ENCODE measurements around the gene SFXN3. TPM values are rescaled to one million over a fixed set of nuclear protein-coding genes. Genes with fewer than 3 reads are reported as not detected.

SFXN3 gene
- total and polyA plus RNA-seq, 2 of the 13 experiments (the other 11 are each of a cell fraction or from before 2014, with no cell fraction given), result 16.8 to 71.5 TPM

- TF ChIP-seq, protein P1, sequence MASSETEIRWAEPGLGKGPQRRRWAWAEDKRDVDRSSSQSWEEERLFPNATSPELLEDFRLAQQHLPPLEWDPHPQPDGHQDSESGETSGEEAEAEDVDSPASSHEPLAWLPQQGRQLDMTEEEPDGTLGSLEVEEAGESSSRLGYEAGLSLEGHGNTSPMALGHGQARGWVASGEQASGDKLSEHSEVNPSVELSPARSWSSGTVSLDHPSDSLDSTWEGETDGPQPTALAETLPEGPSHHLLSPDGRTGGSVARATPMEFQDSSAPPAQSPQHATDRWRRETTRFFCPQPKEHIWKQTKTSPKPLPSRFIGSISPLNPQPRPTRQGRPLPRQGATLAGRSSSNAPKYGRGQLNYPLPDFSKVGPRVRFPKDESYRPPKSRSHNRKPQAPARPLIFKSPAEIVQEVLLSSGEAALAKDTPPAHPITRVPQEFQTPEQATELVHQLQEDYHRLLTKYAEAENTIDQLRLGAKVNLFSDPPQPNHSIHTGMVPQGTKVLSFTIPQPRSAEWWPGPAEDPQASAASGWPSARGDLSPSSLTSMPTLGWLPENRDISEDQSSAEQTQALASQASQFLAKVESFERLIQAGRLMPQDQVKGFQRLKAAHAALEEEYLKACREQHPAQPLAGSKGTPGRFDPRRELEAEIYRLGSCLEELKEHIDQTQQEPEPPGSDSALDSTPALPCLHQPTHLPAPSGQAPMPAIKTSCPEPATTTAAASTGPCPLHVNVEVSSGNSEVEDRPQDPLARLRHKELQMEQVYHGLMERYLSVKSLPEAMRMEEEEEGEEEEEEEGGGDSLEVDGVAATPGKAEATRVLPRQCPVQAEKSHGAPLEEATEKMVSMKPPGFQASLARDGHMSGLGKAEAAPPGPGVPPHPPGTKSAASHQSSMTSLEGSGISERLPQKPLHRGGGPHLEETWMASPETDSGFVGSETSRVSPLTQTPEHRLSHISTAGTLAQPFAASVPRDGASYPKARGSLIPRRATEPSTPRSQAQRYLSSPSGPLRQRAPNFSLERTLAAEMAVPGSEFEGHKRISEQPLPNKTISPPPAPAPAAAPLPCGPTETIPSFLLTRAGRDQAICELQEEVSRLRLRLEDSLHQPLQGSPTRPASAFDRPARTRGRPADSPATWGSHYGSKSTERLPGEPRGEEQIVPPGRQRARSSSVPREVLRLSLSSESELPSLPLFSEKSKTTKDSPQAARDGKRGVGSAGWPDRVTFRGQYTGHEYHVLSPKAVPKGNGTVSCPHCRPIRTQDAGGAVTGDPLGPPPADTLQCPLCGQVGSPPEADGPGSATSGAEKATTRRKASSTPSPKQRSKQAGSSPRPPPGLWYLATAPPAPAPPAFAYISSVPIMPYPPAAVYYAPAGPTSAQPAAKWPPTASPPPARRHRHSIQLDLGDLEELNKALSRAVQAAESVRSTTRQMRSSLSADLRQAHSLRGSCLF (CRISPR knock-in tag; IDR thresholded peaks at IDR 0.05; ENCODE audit: borderline replicate concordance), result no peak
- TF ChIP-seq MAFF (IDR thresholded peaks at IDR 0.05; ENCODE audit: low read depth, low read length) (no peak), EHMT2 (IDR thresholded peaks at IDR 0.05; ENCODE audit: borderline replicate concordance, low read depth, low read length) (no peak), ZBTB37 (CRISPR knock-in tag; IDR thresholded peaks at IDR 0.05) (no peak), NR2C2 (CRISPR knock-in tag; IDR thresholded peaks at IDR 0.05; ENCODE audit: borderline replicate concordance) (peak; percentile 33; the same call in 1 of the 2 replicates), ISX (CRISPR knock-in tag; conservative IDR thresholded peaks at IDR 0.05) (no peak), ZNF33B (CRISPR knock-in tag; IDR thresholded peaks at IDR 0.05) (no peak), ZNF878 (CRISPR knock-in tag; IDR thresholded peaks at IDR 0.05) (no peak), NR2F2 (IDR thresholded peaks at IDR 0.05; ENCODE audit: borderline replicate concordance, low read depth) (0 out of 2 replicates have a peak, but pooled peaks have one; percentile 5), ZFP37 (CRISPR knock-in tag; IDR thresholded peaks at IDR 0.05; ENCODE audit: borderline replicate concordance) (peak; percentile 33; the same call in 1 of the 2 replicates), BRD4 (CRISPR knock-in tag; IDR thresholded peaks at IDR 0.05) (0 out of 2 replicates have a peak, but pooled peaks have one; percentile 17), PHF20 (CRISPR knock-in tag; IDR thresholded peaks at IDR 0.05) (0 out of 2 replicates have a peak, but pooled peaks have one; percentile 20), ZNF777 (CRISPR knock-in tag; IDR thresholded peaks at IDR 0.05) (peak; percentile 21; the same call in 1 of the 2 replicates), ATF1 (CRISPR knock-in tag; IDR thresholded peaks at IDR 0.05) (no peak; the same call in 1 of the 2 replicates), ZNF691 (CRISPR knock-in tag; IDR thresholded peaks at IDR 0.05; ENCODE audit: borderline replicate concordance, low read depth) (no peak)
- TF ChIP-seq, protein P2, sequence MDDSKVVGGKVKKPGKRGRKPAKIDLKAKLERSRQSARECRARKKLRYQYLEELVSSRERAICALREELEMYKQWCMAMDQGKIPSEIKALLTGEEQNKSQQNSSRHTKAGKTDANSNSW (CRISPR knock-in tag; IDR thresholded peaks at IDR 0.05; ENCODE audit: borderline replicate concordance), result no peak
- TF ChIP-seq, protein P3, sequence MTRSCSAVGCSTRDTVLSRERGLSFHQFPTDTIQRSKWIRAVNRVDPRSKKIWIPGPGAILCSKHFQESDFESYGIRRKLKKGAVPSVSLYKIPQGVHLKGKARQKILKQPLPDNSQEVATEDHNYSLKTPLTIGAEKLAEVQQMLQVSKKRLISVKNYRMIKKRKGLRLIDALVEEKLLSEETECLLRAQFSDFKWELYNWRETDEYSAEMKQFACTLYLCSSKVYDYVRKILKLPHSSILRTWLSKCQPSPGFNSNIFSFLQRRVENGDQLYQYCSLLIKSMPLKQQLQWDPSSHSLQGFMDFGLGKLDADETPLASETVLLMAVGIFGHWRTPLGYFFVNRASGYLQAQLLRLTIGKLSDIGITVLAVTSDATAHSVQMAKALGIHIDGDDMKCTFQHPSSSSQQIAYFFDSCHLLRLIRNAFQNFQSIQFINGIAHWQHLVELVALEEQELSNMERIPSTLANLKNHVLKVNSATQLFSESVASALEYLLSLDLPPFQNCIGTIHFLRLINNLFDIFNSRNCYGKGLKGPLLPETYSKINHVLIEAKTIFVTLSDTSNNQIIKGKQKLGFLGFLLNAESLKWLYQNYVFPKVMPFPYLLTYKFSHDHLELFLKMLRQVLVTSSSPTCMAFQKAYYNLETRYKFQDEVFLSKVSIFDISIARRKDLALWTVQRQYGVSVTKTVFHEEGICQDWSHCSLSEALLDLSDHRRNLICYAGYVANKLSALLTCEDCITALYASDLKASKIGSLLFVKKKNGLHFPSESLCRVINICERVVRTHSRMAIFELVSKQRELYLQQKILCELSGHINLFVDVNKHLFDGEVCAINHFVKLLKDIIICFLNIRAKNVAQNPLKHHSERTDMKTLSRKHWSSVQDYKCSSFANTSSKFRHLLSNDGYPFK (CRISPR knock-in tag; IDR thresholded peaks at IDR 0.05; ENCODE audit: borderline replicate concordance), result no peak
- TF ChIP-seq, protein P4, sequence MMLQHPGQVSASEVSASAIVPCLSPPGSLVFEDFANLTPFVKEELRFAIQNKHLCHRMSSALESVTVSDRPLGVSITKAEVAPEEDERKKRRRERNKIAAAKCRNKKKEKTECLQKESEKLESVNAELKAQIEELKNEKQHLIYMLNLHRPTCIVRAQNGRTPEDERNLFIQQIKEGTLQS (CRISPR knock-in tag; IDR thresholded peaks at IDR 0.05), result no peak
Observed at GRCh38 chr10:101031796-101032636, 982 bp downstream of the SFXN3 start (continued).
